Stimulated activated CD8-positive, alpha-beta memory T cell treated with anti-CD3 and anti-CD28 coated beads, Interleukin-12 subunit alpha, Interleukin-12 subunit beta, amount 100 ng/mL, for 24 hours (primary cell): ENCODE data around the gene PJA1.

Source experiments
- DNase-seq: peaks from one replicate; pipeline ENCODE4 v3.0.0-alpha.2; 2020; ENCODE audit errors: extremely low read depth

Gene PJA1

DNA sequence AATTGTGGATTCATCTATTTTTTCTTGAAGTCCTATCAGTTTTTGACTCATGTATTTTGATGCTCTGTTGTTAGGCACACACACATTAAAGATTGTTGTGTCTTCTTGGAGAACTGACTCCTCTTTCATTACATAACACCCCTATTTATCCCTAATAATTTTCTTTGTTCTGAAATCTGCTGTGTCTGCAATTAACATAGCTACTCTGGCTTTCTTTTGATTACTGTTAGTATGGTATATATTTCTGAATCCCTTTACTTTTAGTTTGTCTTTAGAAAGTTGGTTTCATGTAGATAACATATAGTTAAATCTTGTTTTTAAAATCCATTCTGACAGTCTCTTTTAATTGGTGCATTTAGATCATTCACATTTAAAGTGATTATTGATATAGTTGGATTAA is 5.1 kb upstream of the PJA1 start:
- DNase-seq = no peak

DNA sequence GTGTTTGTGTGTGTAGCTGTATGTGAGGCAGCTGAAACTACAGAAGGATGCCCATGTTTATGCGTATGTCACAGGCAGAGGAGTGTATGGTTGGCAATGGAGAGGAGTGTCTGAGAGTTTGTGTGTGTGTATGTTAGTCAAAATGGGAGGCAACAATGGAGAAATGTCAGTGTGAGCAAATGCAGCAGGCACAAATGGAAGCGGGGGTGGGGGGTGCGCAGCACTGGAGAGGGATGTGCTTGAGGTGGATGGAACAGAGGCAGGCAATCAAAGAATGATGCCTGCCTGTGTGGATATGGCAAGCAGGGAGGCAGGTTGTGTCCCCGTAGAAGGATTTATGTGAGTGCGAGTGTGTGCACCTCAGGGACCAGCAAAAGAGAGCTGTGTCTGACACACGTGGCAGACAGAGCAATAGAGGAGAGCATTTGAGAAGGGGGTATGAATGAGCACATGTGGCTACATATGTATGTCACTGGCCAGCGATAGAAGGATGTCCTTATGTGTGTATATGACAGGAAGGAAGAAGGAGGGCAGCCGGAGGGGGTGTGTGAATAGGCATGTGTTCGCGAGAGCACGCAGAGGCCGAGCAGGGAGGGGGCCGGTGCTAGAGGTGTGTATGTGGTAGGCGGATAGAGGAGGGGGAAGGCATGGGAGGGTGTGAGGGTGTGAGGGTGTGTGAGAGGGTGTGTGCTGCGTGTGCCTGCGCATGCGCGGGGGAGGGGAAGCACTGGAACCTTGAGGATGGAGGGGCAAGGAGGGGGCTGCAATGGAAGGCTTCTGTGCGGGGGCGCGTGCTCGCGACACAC is 1.1 kb downstream of the PJA1 start:
- DNase-seq = peak; percentile 14

DNA sequence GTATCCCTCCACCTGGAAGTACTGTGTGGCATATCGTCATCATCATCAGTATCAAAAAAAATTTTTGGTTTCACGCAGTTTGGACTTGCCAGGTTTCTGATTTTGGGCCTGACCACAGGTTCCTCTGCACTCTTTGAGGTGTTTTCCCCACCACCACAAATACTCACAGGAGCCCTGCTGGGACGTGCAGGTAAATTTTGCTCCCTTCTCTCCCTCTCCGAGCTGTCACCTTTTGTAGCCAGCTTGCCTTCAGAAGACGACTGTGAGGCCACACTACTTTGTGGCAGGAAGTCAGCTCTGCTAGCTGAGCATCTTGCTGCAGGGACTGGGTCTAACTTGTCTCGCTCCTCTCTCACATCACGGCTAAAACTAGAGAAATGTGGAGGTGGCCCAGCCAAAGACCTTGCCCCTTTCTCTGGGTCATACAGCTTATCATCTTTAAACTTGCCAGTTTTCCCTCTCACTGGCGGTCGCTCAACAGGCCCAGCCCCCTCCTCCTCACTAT is 2.8 kb downstream of the PJA1 start:
- DNase-seq = no peak

GRCh38 chrX:69161786-69162349 is 3.4 kb downstream of the PJA1 start:
- no peak for DNase-seq

DNA sequence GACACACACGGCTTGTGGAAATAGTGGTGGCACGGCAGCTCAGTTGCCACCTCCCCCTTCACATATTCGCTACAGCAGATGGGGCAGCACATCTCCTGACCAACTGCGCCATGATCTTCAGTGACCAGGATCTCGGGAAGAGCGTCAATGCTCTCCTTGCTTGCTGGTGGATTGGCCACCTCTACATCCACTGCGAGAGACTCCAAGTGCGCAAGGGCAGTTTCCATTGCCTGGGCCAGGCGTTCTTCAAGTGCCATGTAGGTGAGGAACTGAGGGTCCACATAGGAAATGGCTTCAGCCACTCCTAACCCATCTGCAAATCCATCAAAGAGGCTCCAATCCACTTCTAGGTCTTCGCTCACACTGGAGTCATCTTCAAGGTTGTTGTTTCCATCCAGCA is 3.9 kb downstream of the PJA1 start:
- DNase-seq = no peak

DNA sequence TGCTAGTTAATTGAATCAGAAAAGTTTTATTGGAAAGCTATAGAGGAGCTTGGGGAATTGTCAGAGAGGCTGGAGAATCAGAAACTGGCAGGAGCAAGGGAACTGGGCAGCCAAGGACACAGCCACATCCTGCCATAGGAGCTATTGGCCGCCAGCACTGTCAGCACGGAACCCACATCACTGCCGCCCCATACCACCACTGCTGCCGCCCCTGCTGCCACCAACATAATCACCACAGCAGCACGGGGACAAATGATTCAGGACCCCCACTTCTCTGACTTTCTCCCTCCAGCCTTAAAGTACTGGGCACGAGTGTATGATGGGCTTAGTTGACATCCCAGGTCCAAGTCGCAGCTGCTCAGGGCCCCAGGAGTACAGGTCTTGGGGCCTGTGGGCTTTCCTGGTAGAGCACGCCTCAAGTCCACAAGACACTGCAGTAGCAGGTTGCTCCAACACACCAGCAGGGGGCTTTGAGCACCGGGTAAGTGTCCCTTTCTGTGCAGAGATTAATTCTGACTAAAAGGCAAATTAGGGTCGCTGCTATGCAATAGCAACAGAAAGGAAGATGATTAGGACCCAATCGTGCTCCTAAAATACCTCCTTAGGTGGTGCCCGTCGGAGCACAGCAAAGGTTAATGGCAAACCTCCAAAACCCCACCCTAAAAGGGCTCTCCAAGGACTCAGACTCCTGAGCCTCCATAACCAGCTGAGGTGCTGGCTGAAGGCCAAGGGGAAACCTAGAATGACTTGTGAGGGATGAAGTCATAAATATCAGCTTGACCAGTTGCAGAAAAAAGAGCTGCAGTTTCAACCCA is 6.9 kb downstream of the PJA1 start:
- no peak for DNase-seq

DNA sequence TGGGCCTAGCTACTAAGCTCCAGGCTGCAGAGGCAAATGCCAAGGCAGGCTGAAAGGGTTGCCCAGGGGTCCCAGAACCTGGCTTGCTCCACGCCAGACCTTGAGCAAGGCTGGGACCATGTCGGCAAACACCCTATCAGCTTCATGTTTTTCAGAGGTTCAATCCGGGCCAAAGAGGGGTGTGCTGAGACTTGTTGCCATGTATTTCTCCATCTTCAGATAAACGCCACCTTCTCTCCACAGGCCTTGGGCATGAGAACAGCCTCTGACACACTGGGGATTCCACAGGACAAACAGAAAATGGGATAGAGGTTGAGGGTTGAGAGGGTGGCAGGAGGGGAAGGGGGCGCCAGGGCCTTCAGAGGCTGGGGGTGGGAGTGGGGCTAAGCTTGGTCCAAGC is 8.6 kb downstream of the PJA1 start:
- DNase-seq = no peak

DNA sequence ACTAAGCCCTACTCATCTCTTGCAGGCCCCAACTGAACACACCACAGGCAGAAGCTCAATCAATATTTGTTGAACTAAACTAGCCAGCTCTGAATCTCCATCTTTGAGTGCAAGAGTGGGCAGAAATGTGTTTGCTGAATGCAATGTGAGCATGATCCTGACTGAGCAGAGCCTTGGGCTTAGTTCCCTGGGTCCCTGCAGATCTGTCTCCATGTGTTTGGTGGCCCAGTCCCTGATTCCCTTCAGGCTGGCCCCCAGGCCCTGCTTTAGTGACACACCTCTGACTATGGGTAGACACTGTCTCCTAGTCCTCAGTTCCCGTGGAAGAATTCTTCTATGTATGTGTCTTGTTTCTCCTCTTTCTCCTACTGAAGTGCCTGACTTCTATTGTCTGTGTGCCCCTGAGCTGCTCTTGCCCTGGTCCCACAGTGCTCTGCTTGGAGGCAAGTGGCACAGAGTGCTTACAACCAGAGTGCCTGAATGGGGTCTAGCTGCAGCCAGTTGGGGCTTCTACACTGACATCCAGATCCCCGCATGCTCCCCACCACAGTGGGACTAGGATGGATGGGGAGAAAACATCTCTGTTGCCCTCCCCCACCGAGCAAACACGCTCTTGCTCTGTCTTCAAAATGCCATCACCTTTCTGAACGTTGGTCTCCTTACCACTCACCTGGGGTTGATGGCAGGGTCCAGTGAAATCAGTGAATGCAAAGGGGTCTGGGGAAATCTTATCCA is 9.3 kb downstream of the PJA1 start:
- no peak for DNase-seq

DNA sequence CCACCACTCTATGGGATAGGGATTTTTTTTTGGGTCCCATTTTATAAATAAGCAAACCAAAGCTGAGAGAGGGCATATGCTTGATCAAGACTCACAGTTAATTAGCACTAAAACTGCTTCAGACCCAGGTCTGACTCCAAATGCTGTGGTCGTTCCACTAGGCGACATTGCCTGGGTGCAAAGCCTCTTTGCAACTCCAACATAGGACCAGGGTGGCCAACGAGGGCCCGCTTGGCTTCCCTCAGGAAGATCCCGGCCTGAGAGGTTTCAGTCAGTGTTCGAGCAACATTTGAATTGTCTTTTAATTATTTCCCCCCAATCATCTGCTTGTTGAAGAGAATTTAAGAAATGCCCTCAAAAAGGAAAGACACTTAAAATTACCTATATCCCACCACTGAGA is 11.2 kb downstream of the PJA1 start:
- DNase-seq = no peak

DNA sequence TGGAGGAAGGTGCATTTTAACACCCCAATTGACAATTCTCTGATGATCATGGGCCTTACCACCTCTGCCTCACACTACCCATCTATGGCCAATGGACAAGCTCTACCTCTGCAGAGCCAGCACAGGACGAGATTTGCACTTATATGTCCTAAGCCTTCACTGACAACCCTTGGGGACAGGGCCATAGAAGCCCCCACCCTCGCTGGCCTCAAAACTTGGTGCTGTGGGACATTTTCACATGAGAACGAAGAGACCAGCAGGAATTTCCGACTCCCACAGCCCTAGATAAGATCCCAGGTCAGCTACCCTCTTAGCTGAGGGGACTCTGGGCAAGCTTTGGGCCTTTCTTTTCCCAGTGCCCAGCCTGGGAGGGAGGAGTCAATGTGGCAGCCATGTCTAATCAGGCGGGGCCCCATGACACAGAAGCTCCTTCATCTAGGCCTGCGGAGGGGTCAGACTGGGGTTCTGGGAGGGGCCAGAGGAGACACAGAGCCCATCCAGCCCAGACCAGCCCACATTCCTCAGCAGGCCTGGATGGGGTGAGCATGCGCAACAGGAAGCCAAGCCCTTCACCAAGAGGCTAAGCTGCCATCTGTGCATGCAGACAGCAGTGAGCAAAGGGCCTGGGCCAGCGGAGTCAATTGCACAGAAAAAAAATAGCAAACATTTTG is 12.1 kb downstream of the PJA1 start:
- no peak for DNase-seq

- DNase-seq = no peak
These were observed 12.8 kb downstream of the PJA1 start for GRCh38 chrX:69152417-69152841.

DNA sequence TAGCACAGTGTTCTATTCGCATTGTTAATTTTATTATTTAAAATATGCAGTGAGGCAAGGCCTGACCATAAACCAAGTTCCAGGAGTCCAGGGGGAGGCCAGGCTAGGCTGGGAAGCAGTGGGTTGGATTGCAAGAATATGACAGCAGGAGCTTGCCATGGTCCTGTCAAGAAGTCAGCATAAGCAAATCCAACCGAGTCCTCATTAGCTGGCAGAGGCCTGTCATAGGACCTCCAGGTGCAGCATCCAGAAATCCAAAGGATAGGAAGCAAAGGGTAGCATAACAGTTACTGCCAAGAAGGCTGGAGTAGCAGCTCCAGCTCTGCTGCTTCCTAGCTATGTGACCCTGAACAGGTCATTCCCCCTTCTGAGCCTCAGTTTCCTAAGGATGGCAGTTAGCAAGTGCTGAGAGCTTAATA is 13.4 kb downstream of the PJA1 start:
- no peak for DNase-seq

DNA sequence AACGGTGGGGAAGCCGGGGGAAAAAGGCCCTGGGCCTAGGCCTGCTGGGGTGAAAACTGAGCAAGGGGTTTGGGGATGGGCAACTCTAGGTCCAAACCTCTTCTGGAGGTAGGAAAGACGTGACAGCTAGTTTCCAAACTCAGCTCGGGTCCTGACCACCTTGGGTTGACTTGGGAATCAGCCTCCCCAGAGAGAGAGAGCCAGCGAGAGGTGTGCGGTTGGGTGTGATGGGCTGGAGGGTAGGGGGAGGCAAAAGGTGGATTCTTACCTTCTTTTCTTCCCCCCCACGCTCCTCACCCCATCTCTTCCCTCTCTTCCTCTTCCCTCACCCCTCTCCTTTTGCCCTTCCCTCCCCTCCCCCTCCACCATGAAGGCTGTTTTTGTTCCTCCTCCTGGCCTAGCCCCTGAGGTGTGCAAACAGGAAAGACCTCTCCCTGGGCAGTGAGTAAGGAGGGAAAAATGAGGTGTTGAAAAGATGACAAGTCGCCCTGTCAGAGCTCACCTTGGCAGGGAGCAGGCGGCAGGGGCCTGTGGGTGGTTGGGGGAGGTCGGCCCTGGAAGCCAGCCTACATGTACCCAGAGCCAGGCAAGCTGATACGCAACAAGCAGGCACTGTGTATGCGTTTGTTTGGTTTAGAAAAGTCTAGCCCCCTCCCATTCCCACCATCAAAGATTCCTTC is 14.8 kb downstream of the PJA1 start:
- no peak for DNase-seq

GRCh38 chrX:69149466-69150280 is 15.6 kb downstream of the PJA1 start:
- no peak for DNase-seq

DNA sequence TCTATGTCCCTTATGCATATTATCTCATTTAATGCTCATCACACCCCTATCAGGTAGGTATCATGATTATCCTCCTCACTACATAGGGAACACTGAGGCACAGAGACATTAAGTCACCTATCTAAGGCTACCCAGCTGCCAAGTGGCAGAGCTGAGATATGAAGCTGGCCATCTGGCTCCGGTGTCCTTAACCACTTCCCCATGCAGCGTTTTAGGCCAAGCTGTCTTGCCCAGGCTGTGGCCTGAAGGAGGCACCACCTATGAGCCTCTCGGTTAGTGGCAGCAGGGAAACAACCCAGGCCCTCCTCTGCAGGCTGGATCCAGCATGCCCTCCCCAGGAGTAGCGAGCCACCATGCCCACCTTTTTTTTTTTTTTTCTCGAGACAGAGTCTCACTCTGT is 16.3 kb downstream of the PJA1 start:
- no peak for DNase-seq

- DNase-seq = no peak
These were observed 18.5 kb downstream of the PJA1 start for GRCh38 chrX:69146739-69147138.

DNA sequence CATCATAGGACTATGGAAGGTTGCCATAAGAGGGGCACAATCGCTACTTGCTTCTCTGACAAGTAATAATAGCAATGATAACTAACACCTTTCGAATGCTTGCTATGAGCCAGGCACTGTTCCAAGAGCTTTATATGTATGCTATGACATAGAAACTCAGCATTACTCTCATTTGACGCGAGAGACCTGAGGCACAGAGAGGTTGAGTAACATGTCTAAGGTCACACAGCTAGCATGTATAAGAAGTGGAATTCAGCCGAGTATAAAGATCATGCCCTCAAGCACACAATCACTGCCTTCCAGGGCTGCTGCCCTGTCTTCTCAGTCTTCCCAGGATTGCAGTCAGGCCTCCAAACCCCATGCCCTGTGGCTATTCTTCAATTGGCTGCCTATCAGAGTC is 19.5 kb downstream of the PJA1 start:
- DNase-seq = no peak

DNA sequence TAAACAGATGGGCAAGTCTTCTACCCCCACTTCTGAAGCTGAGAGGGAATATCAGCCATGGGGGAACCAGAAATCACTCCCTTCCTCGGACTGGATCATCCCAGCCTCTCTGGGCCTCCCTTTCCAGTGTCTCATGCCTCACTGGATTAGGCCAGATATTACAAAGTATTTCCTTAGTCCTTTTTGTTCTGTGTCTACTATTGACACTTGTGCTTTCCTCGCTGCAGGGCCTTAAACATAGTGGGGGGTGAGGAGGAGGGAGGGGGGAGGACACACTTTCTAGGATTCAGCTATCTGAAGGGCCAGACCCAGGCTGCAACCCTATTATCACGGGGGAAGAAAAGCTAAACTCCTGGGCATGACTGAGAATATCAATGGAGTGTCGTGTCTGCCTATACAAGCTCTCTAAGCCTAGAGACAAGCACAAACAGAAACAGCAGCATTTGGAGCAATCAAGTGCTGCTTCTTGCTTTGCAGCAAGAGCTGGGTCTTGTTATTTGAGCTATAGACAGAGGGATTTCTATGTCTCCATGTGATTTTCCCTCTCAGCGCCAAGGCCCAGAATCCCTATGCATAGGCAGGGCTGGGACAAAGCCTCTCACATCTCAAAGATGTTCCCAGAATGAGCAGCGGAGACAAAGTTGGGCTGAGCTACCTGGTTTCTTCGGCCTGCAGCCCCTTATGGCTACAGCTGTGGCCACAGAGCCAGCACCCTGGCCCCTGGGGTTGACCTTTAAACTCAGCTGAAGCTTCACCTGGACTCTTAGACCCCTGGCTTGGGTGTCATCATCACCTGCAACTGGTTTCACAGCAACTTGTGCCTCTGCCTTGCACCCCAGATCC is 20.2 kb downstream of the PJA1 start:
- no peak for DNase-seq

- no peak for DNase-seq
These were observed 21.7 kb downstream of the PJA1 start for GRCh38 chrX:69143530-69143929.
